Measurements from ENCODE around the gene CDC42EP5.
"Not testable (repeated sequence)": the region's sequence is repeated elsewhere in the genome, so short reads cannot be mapped to it uniquely, and the experiment has no call there.

GRCh38 chr19:54509200-54509940 lies 36.3 kb upstream of the CDC42EP5 start:
- TF ChIP-seq CTCF, EP300 (IDR thresholded peaks at IDR 0.05): not testable (repeated sequence)

Measured in upper lobe of left lung (tissue), 4 donors.